ENCODE measurements around the gene RAD51AP2. TPM values are rescaled to one million over a fixed set of nuclear protein-coding genes. Genes with fewer than 3 reads are reported as not detected.

Gene RAD51AP2
- total RNA-seq, 1 donor from 2014 or later = 0.04 TPM

DNA sequence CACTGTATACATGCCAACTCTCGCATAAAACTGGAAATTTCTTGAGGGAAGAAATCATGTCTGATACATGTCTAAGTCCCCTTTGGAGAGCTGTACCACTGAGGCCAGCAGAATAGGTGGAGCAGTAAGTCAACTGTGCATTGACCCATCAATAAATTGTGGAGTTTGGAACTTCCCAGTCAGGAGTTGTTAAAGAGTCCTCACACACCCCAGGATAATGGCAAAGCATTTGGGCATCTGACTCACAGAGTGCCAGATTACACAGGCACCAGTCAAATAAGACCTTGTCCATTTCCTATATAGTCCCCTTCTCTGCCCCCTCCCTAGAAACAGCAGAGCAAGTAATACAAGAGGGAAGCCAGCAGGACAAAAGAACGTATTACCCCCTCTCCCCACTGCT, 32.7 kb upstream of the RAD51AP2 start:
- DNase-seq (ENCODE audit: low read depth) = no peak

GRCh38 chr2:17547737-17548136, 29.5 kb upstream of the RAD51AP2 start:
- H3K4me3 ChIP-seq (ENCODE audit: low read depth, low read length) = no peak overlapping the region
- no peak for DNase-seq (ENCODE audit: low read depth)
- no peak for TF ChIP-seq CTCF (IDR thresholded peaks at IDR 0.05; ENCODE audit: insufficient read depth, low read length, poor library complexity, severe bottlenecking)
- H3K27me3 ChIP-seq (ENCODE audit: control insufficient read depth, insufficient read depth, low read length) = peaks cover under 1% of the 10 kb centered on the region
- H3K36me3 ChIP-seq (ENCODE audit: control insufficient read depth, insufficient read depth, low read length) = no peaks in the 10 kb centered on the region

More for the DNA sequence above, 32.7 kb upstream of the RAD51AP2 start:
- H3K36me3 ChIP-seq (ENCODE audit: control insufficient read depth, insufficient read depth, low read length) = no peaks in the 10 kb centered on the region
- H3K27me3 ChIP-seq (ENCODE audit: control insufficient read depth, insufficient read depth, low read length) = no peaks in the 10 kb centered on the region
- no peak for TF ChIP-seq CTCF (IDR thresholded peaks at IDR 0.05; ENCODE audit: insufficient read depth, low read length, poor library complexity, severe bottlenecking)
- no peak overlapping the region for H3K4me3 ChIP-seq (ENCODE audit: low read depth, low read length)

DNA sequence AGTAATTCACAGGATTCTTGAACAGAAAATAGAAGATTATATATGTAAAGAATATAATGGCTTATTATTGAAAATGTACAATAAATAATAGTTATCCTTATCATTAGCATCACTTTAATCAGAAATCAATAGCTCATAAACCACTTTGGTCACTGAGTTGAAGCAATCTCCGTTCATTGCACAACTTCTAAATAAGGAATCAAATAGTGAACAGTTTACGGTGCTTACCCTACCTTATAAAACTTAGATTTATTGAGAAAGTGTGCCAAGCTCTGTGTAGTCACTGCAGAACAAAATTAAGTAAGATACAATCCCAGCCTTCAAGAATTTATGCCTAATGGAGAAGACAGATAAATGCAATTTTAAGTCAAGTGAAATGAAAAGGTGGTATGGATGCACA, 29.0 kb upstream of the RAD51AP2 start:
- no peak for TF ChIP-seq CTCF (IDR thresholded peaks at IDR 0.05; ENCODE audit: insufficient read depth, low read length, poor library complexity, severe bottlenecking)
- Histone ChIP-seq H3K36me3 (ENCODE audit: control insufficient read depth, insufficient read depth, low read length) (no peaks in the 10 kb centered on the region), H3K27me3 (ENCODE audit: control insufficient read depth, insufficient read depth, low read length) (peaks cover 3% of the 10 kb centered on the region), H3K4me3 (ENCODE audit: low read depth, low read length) (no peak overlapping the region)
- DNase-seq (ENCODE audit: low read depth) = no peak

- H3K36me3 ChIP-seq (ENCODE audit: control insufficient read depth, insufficient read depth, low read length) = no peaks in the 10 kb centered on the region
- TF ChIP-seq CTCF (IDR thresholded peaks at IDR 0.05; ENCODE audit: insufficient read depth, low read length, poor library complexity, severe bottlenecking) = no peak
- no peak for DNase-seq (ENCODE audit: low read depth)
These were observed 27.7 kb upstream of the RAD51AP2 start for GRCh38 chr2:17545680-17546613.

DNA sequence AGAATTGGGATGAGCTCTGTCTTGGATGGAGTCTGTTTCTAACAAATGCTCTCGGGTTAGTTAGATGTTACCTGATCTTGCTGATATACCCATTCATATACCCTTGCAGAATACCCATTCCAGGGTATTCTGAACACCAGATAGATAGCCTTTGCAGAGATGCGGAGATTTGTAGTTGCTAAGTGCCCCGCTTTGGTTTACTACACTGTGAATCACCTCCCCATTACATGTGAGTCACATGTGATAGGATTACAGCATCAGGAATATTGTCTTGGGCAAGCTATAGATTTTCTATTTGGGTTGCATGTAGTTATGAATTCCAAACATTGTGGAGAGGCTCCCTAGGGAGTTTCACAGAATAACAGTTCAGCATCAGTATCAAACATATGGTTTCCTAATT, 26.0 kb upstream of the RAD51AP2 start:
- TF ChIP-seq CTCF (IDR thresholded peaks at IDR 0.05; ENCODE audit: insufficient read depth, low read length, poor library complexity, severe bottlenecking) = no peak
- Histone ChIP-seq H3K36me3 (ENCODE audit: control insufficient read depth, insufficient read depth, low read length) (no peaks in the 10 kb centered on the region), H3K27me3 (ENCODE audit: control insufficient read depth, insufficient read depth, low read length) (peaks cover 3% of the 10 kb centered on the region), H3K4me3 (ENCODE audit: low read depth, low read length) (no peak overlapping the region)
- no peak for DNase-seq (ENCODE audit: low read depth)

More at GRCh38 chr2:17545680-17546613, 27.7 kb upstream of the RAD51AP2 start:
- Histone ChIP-seq H3K4me3 (ENCODE audit: low read depth, low read length) (no peak overlapping the region), H3K27me3 (ENCODE audit: control insufficient read depth, insufficient read depth, low read length) (peaks cover 3% of the 10 kb centered on the region)

Measured in kidney epithelial cell (primary cell).